Fibroblast of skin of back (primary cell): ENCODE measurements around the gene INPP5A.
"Not testable (repeated sequence)": the region's sequence is repeated elsewhere in the genome, so short reads cannot be mapped to it uniquely, and the experiment has no call there.

Experiments
- DNase-seq: peaks from one replicate; pipeline ENCODE4 v3.0.0-alpha.2; 2013

Gene INPP5A

DNA sequence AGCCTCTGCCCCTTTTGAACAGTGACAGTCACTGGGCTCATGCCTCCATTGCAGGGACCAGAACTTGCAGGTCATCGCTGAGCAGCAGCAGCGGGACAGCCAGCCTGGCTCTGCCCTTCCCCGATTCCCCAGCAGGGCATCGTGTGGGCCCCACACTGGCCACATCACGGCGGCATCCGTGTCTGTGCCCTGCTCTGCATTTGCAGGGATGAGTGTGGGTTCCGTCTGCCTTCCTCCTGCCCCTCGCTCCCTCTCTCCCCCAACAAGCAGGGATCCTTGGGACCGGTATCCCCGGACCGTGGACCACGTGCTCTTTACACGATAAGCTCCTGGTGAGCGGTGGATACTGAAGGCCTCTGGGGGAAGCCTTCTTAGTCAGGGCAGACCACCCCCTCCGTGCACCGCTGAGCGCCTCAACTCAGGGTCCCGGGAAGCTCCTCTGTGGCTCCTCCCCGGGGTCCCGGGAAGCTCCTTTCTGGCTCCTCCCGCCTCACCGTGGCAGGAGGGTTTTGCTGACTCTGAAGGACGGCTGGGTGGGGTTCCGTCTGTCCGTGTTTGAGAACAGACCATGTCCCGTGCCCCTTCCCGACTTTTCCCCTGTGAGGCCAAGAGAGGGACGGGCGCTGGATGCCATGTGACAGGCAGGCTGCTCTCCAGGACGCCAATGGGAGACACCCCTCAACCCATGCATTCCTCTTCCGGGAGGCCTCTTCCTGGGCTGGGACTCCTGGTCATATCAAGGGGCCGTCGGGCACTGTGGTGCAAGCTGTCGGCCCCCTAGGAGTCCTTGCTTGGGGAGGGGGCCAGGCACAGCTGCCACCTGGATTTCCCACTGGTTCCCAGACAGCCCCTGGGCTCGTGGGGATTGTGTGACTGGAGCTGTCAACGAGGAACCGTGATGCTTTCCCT is 271.9 kb downstream of the INPP5A start:
- no peak for DNase-seq

GRCh38 chr10:132810141-132810806 is 272.7 kb downstream of the INPP5A start:
- DNase-seq: no peak

- DNase-seq: no peak
Measured at GRCh38 chr10:132810807-132811700, 273.5 kb downstream of the INPP5A start.

- no peak for DNase-seq
Measured at GRCh38 chr10:132811891-132812481, 274.4 kb downstream of the INPP5A start.

DNA sequence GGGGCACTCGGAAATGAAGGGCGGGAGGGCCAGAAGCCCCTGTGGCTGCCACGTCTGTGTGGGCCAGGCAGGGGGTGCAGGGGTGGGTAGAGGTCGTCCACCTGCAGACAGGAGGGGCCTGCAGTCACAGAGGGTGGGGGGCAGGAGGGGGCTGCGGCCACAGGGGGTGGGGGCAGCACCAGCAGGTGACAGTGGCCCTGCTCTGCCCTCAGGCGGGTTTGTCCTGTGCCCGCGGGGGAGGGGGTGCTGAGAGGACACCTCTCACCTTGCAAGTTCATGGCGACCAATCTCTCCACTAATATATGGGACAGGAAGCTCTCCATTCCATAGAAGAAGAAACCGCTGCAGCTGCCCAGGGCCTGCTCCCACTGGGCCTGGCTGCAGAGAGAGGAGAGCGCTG is 274.9 kb downstream of the INPP5A start:
- no peak for DNase-seq

DNA sequence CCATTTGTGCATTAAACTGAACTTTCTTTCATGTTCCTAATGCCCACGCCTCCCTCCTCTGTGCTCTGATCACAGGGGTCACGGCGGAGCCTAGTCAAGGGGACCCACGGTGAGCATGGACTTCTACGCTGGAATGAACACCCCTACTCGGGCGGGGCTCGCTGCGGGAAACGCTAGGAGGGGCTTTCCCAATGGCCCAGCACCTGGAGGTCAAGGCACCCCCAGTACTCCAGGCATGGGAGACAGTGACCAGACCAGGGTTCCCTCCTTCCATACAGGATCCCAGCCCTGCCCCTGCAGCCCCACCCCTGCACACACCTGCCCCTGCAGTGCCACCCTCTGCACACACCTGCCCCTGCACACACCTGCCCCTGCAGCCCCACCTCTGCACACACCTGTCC is 275.4 kb downstream of the INPP5A start:
- no peak for DNase-seq

GRCh38 chr10:132813560-132814468 is 276.2 kb downstream of the INPP5A start:
- DNase-seq: no peak

DNA sequence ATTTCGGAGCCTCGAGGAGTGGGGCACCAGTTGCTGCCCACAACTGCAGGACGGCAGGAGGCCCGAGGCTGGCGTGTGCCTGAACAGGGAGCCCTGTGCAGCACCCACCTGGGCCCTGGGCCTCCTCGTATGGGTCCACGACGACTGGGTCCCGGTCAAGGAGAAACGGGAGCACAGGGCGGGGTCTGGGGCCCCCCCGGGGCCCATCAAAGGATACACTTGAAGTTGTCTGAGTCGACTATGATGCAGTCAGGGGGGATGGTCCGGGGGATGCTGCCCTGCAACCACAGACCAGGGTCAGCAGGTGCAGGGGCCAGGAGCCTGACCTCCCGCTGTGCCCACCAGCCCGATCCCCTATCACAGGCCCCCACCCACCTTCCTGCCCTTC is 276.9 kb downstream of the INPP5A start:
- no peak for DNase-seq

DNA sequence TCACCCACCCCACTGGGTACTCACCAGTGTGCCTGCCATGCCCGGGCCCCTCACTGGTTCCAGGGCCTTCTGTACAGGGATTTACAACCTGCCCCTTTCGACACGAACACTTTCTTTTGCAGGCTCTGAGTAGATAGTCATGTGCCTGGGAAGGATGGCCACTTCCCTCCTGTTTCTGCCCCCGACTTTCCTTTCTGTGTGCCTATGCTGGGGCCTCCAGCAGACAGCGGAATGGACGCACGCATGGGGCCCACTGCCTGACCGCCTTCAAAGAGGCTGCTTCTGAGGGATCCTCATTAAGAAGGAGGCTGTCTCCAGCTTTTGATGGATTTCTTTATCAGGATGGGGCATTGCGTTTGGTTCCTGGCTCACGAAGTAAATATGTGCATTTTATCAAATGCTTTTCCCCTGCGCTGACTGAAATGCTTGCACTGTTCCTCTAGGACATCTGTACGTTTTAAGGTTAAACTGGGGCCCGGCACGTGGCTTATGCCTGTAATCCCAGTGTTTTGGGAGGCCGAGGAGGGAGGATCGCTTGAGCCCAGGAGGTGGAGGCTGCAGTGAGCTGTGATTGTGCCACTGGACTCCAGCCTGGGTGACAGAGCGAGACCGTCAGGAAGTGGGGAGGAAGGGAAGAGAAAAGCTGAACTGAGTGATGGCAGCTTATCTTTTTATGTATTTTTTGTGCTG is 277.7 kb downstream of the INPP5A start:
- no peak for DNase-seq

DNA sequence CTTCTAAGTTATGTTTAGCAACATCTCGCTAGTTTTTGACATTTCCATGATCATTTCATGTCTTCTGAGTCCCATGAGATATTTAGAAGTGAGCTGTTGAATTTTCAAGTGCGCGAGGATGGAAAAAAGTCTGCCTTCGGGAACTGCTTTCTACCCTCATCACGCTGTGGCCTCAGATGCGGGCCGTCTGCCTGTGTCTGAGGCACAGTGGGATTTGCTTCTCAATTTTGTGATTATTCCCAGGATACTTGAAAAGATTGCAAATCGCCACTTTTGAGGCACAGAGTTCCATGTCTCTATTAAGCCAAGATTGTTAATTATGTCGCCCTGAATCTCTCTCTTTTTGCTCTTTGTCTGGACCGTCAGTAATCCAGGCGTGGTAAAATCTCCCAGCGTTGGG is 279.1 kb downstream of the INPP5A start:
- DNase-seq: no peak

DNA sequence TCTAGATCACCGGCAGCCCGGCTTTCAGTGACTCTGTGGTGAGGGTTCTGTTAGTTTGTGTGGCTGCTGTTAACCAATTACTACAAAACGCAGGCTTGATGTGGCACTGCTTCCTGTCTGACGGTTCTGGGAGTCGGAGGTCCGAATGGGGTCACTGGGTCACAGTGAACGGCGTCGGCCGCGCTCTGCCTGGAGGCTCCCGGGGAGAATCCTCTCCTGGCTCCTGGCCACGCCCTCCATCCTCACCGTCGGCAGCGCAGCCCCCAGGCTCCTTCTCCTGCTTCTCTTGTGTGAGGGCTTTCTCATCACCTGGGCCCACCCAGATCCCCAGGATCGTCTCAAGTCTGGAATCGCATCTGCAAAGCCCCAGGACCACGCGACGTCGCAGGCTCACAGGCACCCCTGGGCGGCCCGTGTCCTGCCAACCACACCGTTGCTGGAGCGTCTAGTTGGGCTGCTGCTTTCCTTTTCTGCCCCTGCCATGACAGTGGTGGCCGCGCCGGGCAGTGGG is 280.2 kb downstream of the INPP5A start:
- DNase-seq: no peak

DNA sequence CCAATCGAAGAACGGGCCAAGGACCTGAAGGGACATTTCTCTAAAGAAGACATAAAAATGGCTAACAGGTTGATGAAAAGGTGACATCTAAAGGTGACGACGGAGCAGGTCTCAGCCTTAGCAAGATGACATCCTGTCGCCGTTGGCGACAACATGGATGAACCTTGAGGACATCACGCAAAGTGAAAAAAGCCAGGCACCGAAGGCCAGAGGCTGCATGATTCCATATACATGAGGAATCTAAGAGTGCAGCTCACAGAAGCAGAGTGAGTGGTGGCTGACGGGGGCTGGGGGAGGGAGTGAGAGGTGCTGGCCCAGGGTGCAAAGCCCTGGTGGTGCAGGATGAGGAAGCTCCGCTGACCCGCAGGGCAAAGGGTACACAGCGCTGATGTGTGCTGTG is 282.5 kb downstream of the INPP5A start:
- no peak for DNase-seq

GRCh38 chr10:132825783-132826523 is 288.4 kb downstream of the INPP5A start:
- DNase-seq: not testable (repeated sequence)

GRCh38 chr10:132826524-132827422 is 289.2 kb downstream of the INPP5A start:
- no peak for DNase-seq

DNA sequence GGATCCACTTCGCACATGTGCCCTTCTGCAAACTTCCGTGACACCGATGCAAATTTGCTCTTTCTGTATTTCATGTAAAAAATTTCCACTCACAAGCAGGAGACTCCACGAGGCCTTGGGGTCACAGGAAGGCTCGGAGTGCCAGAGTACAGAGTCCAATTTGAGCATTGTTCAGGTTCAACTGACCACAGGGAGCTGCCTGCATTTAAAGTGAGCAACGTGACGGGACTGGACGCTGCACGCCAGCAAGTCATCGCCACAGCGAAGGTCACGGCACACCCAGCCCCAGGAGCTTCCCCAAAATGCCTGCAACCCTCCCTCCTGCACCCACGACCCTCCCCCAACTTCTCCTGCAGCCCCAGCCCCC is 289.8 kb downstream of the INPP5A start:
- no peak for DNase-seq

GRCh38 chr10:132827861-132828539 is 290.4 kb downstream of the INPP5A start:
- DNase-seq: no peak

GRCh38 chr10:132828681-132829080 is 291.1 kb downstream of the INPP5A start:
- DNase-seq: no peak

DNA sequence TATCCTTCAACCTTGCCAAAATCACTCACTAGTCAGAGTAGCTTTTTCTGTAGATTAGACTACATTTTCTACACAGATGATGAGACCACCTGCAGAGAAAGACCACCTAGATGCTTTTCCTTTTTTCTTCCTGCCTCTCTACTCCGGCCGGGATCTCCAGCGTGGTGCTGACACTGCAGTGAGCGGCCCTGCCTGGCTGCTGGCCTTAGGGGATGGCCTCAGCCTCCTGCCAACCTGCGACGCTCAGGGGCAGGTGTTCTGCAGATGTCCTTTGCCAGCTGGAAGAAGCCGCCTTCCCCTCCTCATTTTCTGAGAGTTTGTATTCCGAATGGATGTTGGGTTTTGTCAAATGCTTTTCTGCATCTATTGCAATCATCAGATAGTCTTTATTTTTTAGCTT is 291.8 kb downstream of the INPP5A start:
- DNase-seq: no peak
